HEK293 (cell line): ENCODE measurements around the gene C1orf216.

Experiments used
- CTCF ChIA-PET: fragments of 350-600 bp; formaldehyde crosslinking; extraction: SDS; loops from one replicate; lab custom pipeline; 2021; ENCODE audit warnings: antibody characterized with exemption; lab: Yijun Ruan, JAX
- POLR2A ChIA-PET: fragments of 300-600 bp; formaldehyde crosslinking; extraction: SDS; loops from one replicate; lab custom pipeline; 2020; ENCODE audit warnings: antibody characterized with exemption, inconsistent platforms; lab: Yijun Ruan, JAX
- H3K27ac ChIP-seq: fragments of 200-500 bp; sonication (Bioruptor generic); 2 replicates; pipeline ENCODE4 v1.5.1; 2014; ENCODE audit warnings: low read depth, low read length, control low read depth, inconsistent platforms; ENCODE audit errors: extremely low read depth
- H3K36me3 ChIP-seq, 2 experiments: fragments of 200-500 bp in 1 of 2; sonication (Bioruptor generic) in 1 of 2; 1 replicate in 1 of 2; 2 replicates in 1 of 2; pipeline ENCODE4 v1.5.1; 2014 to 2017; ENCODE audit warnings: inconsistent platforms in 2 of 2, low read length in 2 of 2; ENCODE audit not compliant: control insufficient read depth in 2 of 2, insufficient read depth in 1 of 2
- H3K4me1 ChIP-seq: fragments of 200-500 bp; sonication (Bioruptor generic); 2 replicates; pipeline ENCODE4 v1.5.1; 2014; ENCODE audit warnings: mild to moderate bottlenecking, low read length, inconsistent platforms; ENCODE audit not compliant: control insufficient read depth, insufficient read depth
- H3K4me3 ChIP-seq: 2 replicates; pipeline ENCODE4 v1.5.1; 2011; ENCODE audit warnings: low read depth, mild to moderate bottlenecking, control low read depth, low read length, moderate library complexity
- H3K9me3 ChIP-seq: fragments of 200-500 bp; sonication (Bioruptor generic); 2 replicates; pipeline ENCODE4 v1.5.1; 2014; ENCODE audit warnings: low read depth, low read length, inconsistent platforms; ENCODE audit not compliant: control insufficient read depth, insufficient read depth
- ATF2 ChIP-seq: fragments of 450-650 bp; formaldehyde crosslinking; IDR thresholded peaks from 2 replicates; pipeline ENCODE4 v1.5.1; 2016; ENCODE audit warnings: missing biosample characterization, missing genetic modification characterization, low read depth
- KLF10 ChIP-seq: fragments of 450-650 bp; IDR thresholded peaks from 2 replicates; pipeline ENCODE4 v1.5.1; 2018; ENCODE audit warnings: missing biosample characterization, mild to moderate bottlenecking, missing genetic modification characterization
- KLF16 ChIP-seq: fragments of 450-650 bp; formaldehyde crosslinking; IDR thresholded peaks from 2 replicates; pipeline ENCODE4 v1.5.1; 2017; ENCODE audit warnings: missing biosample characterization, missing genetic modification characterization
- KLF7 ChIP-seq: fragments of 450-650 bp; formaldehyde crosslinking; IDR thresholded peaks from 2 replicates; pipeline ENCODE4 v1.5.1; 2016; ENCODE audit warnings: missing biosample characterization, missing genetic modification characterization, borderline replicate concordance
- MZF1 ChIP-seq: fragments of 450-650 bp; formaldehyde crosslinking; IDR thresholded peaks from 2 replicates; pipeline ENCODE4 v1.5.1; 2017; ENCODE audit warnings: missing biosample characterization, missing genetic modification characterization, borderline replicate concordance
- OVOL3 ChIP-seq: fragments of 450-650 bp; formaldehyde crosslinking; IDR thresholded peaks from 2 replicates; pipeline ENCODE4 v1.5.1; 2016; ENCODE audit warnings: missing biosample characterization, missing genetic modification characterization
- SCRT2 ChIP-seq: fragments of 450-650 bp; formaldehyde crosslinking; IDR thresholded peaks from 2 replicates; pipeline ENCODE4 v1.5.1; 2016; ENCODE audit warnings: missing biosample characterization, missing genetic modification characterization
- SP3 ChIP-seq: fragments of 450-650 bp; formaldehyde crosslinking; IDR thresholded peaks from 2 replicates; pipeline ENCODE4 v1.5.1; 2016; ENCODE audit warnings: missing biosample characterization, missing genetic modification characterization
- TSHZ1 ChIP-seq: fragments of 450-650 bp; formaldehyde crosslinking; IDR thresholded peaks from 2 replicates; pipeline ENCODE4 v1.5.1; 2016; ENCODE audit warnings: missing biosample characterization, missing genetic modification characterization, borderline replicate concordance
- ZBTB17 ChIP-seq: fragments of 450-650 bp; formaldehyde crosslinking; IDR thresholded peaks from 2 replicates; pipeline ENCODE4 v1.5.1; 2016; ENCODE audit warnings: missing biosample characterization, missing genetic modification characterization
- ZFP41 ChIP-seq: fragments of 450-650 bp; formaldehyde crosslinking; IDR thresholded peaks from 2 replicates; pipeline ENCODE4 v1.5.1; 2016; ENCODE audit warnings: missing biosample characterization, missing genetic modification characterization, borderline replicate concordance
- ZNF112 ChIP-seq: fragments of 450-650 bp; formaldehyde crosslinking; IDR thresholded peaks from 2 replicates; pipeline ENCODE4 v1.5.0; 2017; ENCODE audit warnings: missing biosample characterization, missing genetic modification characterization
- ZNF132 ChIP-seq: fragments of 450-650 bp; formaldehyde crosslinking; IDR thresholded peaks from 2 replicates; pipeline ENCODE4 v1.5.1; 2017; ENCODE audit warnings: missing biosample characterization, missing genetic modification characterization, borderline replicate concordance
- ZNF138 ChIP-seq: fragments of 450-650 bp; formaldehyde crosslinking; IDR thresholded peaks from 2 replicates; pipeline ENCODE4 v1.5.1; 2016; ENCODE audit warnings: missing biosample characterization, missing genetic modification characterization, borderline replicate concordance
- ZNF169 ChIP-seq: fragments of 450-650 bp; formaldehyde crosslinking; IDR thresholded peaks from 2 replicates; pipeline ENCODE4 v1.5.1; 2016; ENCODE audit warnings: missing biosample characterization, missing genetic modification characterization
- ZNF174 ChIP-seq: fragments of 450-650 bp; formaldehyde crosslinking; IDR thresholded peaks from 2 replicates; pipeline ENCODE4 v1.5.0; 2017; ENCODE audit warnings: missing biosample characterization, mild to moderate bottlenecking, missing genetic modification characterization
- ZNF19 ChIP-seq: fragments of 450-650 bp; formaldehyde crosslinking; IDR thresholded peaks from 2 replicates; pipeline ENCODE4; 2016; ENCODE audit warnings: missing biosample characterization, missing genetic modification characterization, low read depth
- ZNF221 ChIP-seq: fragments of 450-650 bp; formaldehyde crosslinking; IDR thresholded peaks from 2 replicates; pipeline ENCODE4 v1.5.1; 2017; ENCODE audit warnings: missing biosample characterization, missing genetic modification characterization, borderline replicate concordance
- ZNF449 ChIP-seq: fragments of 450-650 bp; formaldehyde crosslinking; IDR thresholded peaks from 2 replicates; pipeline ENCODE4 v1.5.1; 2017; ENCODE audit warnings: missing biosample characterization, mild to moderate bottlenecking, missing genetic modification characterization, moderate library complexity
- ZNF501 ChIP-seq: fragments of 450-650 bp; formaldehyde crosslinking; IDR thresholded peaks from 2 replicates; pipeline ENCODE4 v1.5.1; 2016; ENCODE audit warnings: missing biosample characterization, missing genetic modification characterization
- ZNF514 ChIP-seq: fragments of 450-650 bp; formaldehyde crosslinking; IDR thresholded peaks from 2 replicates; pipeline ENCODE4 v1.5.1; 2016; ENCODE audit warnings: missing biosample characterization, missing genetic modification characterization
- ZNF529 ChIP-seq: fragments of 450-650 bp; formaldehyde crosslinking; IDR thresholded peaks from 2 replicates; pipeline ENCODE4 v1.5.1; 2017; ENCODE audit warnings: missing genetic modification characterization, missing biosample characterization; ENCODE audit not compliant: insufficient replicate concordance
- ZNF639 ChIP-seq: fragments of 450-650 bp; formaldehyde crosslinking; IDR thresholded peaks from 2 replicates; pipeline ENCODE4 v1.5.1; 2016; ENCODE audit warnings: missing biosample characterization, missing genetic modification characterization
- ZNF654 ChIP-seq: fragments of 450-650 bp; formaldehyde crosslinking; IDR thresholded peaks from 2 replicates; pipeline ENCODE4 v1.5.1; 2016; ENCODE audit warnings: low read depth, missing biosample characterization, missing genetic modification characterization
- ZNF660 ChIP-seq: fragments of 450-650 bp; IDR thresholded peaks from 2 replicates; pipeline ENCODE4 v1.5.1; 2018; ENCODE audit warnings: missing biosample characterization, mild to moderate bottlenecking, missing genetic modification characterization
- ZNF692 ChIP-seq: fragments of 450-650 bp; formaldehyde crosslinking; IDR thresholded peaks from 2 replicates; pipeline ENCODE4 v1.5.1; 2016; ENCODE audit warnings: missing biosample characterization, missing genetic modification characterization
- ZNF707 ChIP-seq: fragments of 450-650 bp; formaldehyde crosslinking; IDR thresholded peaks from 2 replicates; pipeline ENCODE4 v1.5.1; 2016; ENCODE audit warnings: missing biosample characterization, missing genetic modification characterization
- ZNF792 ChIP-seq: fragments of 450-650 bp; formaldehyde crosslinking; IDR thresholded peaks from 2 replicates; pipeline ENCODE4 v1.5.1; 2016; ENCODE audit warnings: missing biosample characterization, missing genetic modification characterization

Gene C1orf216

GRCh38 chr1:35726450-35727433 lies 8.1 kb upstream of the C1orf216 start:
- POLR2A ChIA-PET: interaction anchor here (1.7 kb wide), 1 partner anchor 43 kb away, joined by 8 read pairs; the partner anchor contains the start of gene CLSPN
- CTCF ChIA-PET: interaction anchor here (0.6 to 7.2 kb wide), 50 partner anchors 10 to 1066 kb away, joined by 3 to 88 read pairs (median 4); partner anchors contain the start of genes CLSPN, KIAA0319L, NCDN and TFAP2E
- Histone ChIP-seq H3K9me3 (no peaks in the 10 kb centered on the region), H3K27ac (0 out of 2 replicates have a peak overlapping the region, but pooled peaks have one; percentile 11), H3K4me3 (no peak overlapping the region), H3K36me3 (peaks cover 4 to 75% of the 10 kb centered on the region in 2 experiments; a peak in 2 of 3 replicates), H3K4me1 (no peaks in the 10 kb centered on the region)
- TF ChIP-seq ZNF529 (tag by site-specific recombination) (no peak), ZNF792 (no peak), KLF16 (tag by site-specific recombination) (no peak), ZNF174 (tag by site-specific recombination) (no peak), ZNF639 (tag by site-specific recombination) (no peak), ZNF660 (tag by site-specific recombination) (peak; percentile 51), ZNF138 (tag by site-specific recombination) (no peak), ZNF132 (tag by site-specific recombination) (no peak), ATF2 (tag by site-specific recombination) (no peak), ZFP41 (tag by site-specific recombination) (no peak), ZNF654 (tag by site-specific recombination) (peak; percentile 84), OVOL3 (tag by site-specific recombination) (no peak), SP3 (tag by site-specific recombination) (no peak), ZNF169 (no peak), KLF7 (tag by site-specific recombination) (no peak), ZNF449 (tag by site-specific recombination) (no peak), ZNF514 (tag by site-specific recombination) (no peak), ZNF112 (no peak), ZBTB17 (tag by site-specific recombination) (peak; percentile 49; the same call in 1 of the 2 replicates), ZNF501 (0 out of 2 replicates have a peak, but pooled peaks have one; percentile 21), ZNF221 (no peak), ZNF19 (no peak), ZNF692 (no peak), TSHZ1 (tag by site-specific recombination) (no peak), KLF10 (tag by site-specific recombination) (no peak), ZNF707 (no peak), SCRT2 (tag by site-specific recombination) (peak; percentile 75), MZF1 (no peak)
